ENCODE measurements around the gene NBEAL2.

The NBEAL2 gene

GRCh38 chr3:46954178-46954577 is 25.3 kb upstream of the NBEAL2 start:
- H3K27ac ChIP-seq, result peak overlapping the region in 10 of 11 experiments; percentile 35 to 70 (median 64); a peak in 18 of 22 replicates

GRCh38 chr3:46955157-46955556 is 24.3 kb upstream of the NBEAL2 start:
- Histone ChIP-seq H3K9me3 (replicated peaks in 1 of 11) (no peaks in the 10 kb centered on the region), H3K27me3 (no peaks in the 10 kb centered on the region), H3K4me3 (no peak overlapping the region), H3K4me2 (peak overlapping the region; percentile 79 to 94 (median 89); a peak in 21 of 22 replicates), H3K9ac (0 out of 22 replicates have a peak overlapping the region, but pooled peaks of 1 of the 11 experiments have one; percentile 1), H3K36me3 (peaks cover 6 to 57% (median 31%) of the 10 kb centered on the region in 11 experiments; a peak in 16 of 22 replicates), H3K4me1 (peaks cover 83 to 98% (median 88%) of the 10 kb centered on the region in 10 experiments), H4K20me1 (peaks cover 97 to 100% (median 99%) of the 10 kb centered on the region in 11 experiments), H3K27ac (peak overlapping the region in 2 of 11 experiments; percentile 35 to 69; a peak in 1 of 22 replicates)
- TF ChIP-seq Cebpa-rat (IDR thresholded peaks at IDR 0.05), result no peak

More at GRCh38 chr3:46954178-46954577, 25.3 kb upstream of the NBEAL2 start:
- peak overlapping the region; percentile 6 to 64 (median 41); a peak in 16 of 22 replicates for H3K9ac ChIP-seq
- no peaks in the 10 kb centered on the region for H3K27me3 ChIP-seq
- peak overlapping the region; percentile 79 to 94 (median 89) for H3K4me2 ChIP-seq
- H3K9me3 ChIP-seq (replicated peaks in 1 of 11), result no peaks in the 10 kb centered on the region
- H3K36me3 ChIP-seq, result peaks cover 6 to 48% (median 21%) of the 10 kb centered on the region in 11 experiments; a peak in 15 of 22 replicates
- peak overlapping the region in 2 of 10 experiments; percentile 18 to 28; a peak in 2 of 20 replicates for H3K4me3 ChIP-seq
- H4K20me1 ChIP-seq, result peaks cover 97 to 100% (median 99%) of the 10 kb centered on the region in 11 experiments
- TF ChIP-seq Cebpa-rat (IDR thresholded peaks at IDR 0.05), result no peak
- H3K4me1 ChIP-seq, result peaks cover 83 to 98% (median 88%) of the 10 kb centered on the region in 10 experiments

GRCh38 chr3:46955801-46956259 is 23.6 kb upstream of the NBEAL2 start:
- Histone ChIP-seq H3K9me3 (replicated peaks in 1 of 11) (no peaks in the 10 kb centered on the region), H3K4me1 (peaks cover 83 to 98% (median 88%) of the 10 kb centered on the region in 10 experiments), H3K36me3 (peaks cover 6 to 62% (median 31%) of the 10 kb centered on the region in 11 experiments; a peak in 16 of 22 replicates), H3K9ac (0 out of 22 replicates have a peak overlapping the region, but pooled peaks of 2 of the 11 experiments have one; percentile 1 to 17), H3K27me3 (no peaks in the 10 kb centered on the region), H3K4me3 (no peak overlapping the region), H3K4me2 (peak overlapping the region; percentile 37 to 94 (median 87); a peak in 21 of 22 replicates), H3K27ac (peak overlapping the region in 1 of 11 experiments; percentile 35; a peak in 2 of 22 replicates), H4K20me1 (peaks cover 97 to 100% (median 99%) of the 10 kb centered on the region in 11 experiments)
- TF ChIP-seq Cebpa-rat (IDR thresholded peaks at IDR 0.05), result no peak

DNA sequence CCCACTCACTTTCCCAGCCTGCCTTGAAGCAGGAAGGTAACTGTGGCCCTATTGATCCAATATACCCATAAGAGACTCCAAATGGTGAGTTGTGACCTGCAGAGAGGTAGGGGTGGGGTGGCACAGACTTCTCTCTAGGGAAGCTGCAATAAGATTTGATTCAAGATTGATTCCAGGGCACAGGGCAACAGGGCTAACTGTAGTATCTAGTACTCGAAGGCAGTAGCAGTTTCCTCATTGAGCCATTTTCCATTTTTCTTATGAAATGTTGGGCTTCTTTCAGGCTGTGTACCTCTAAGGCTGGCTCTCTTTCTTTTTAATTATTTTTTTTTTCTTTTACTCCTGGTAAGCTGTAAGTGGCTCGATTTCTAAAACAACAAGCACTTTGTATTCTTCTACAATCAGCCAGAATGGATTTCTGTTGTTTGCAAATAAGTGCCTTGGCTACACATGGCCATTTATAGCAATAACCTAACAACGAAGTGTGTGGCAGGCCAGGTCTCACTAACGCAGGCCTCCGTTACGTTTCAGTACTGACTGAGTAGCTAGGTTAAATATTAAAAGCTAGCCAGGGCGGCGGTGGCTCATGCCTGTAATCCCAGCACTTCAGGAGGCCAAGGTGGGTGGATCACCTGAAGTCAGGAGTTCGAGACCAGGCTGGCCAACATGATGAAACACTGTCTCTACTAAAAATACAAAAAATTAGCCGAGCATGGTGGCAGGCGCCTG is 22.2 kb upstream of the NBEAL2 start:
- TF ChIP-seq Cebpa-rat (IDR thresholded peaks at IDR 0.05), result no peak
- H3K4me2 ChIP-seq, result peak overlapping the region in 10 of 11 experiments; percentile 27 to 94 (median 86); a peak in 17 of 22 replicates
- H3K9me3 ChIP-seq (replicated peaks in 1 of 11), result no peaks in the 10 kb centered on the region; a peak in 2 of 22 replicates
- H3K27ac ChIP-seq, result no peak overlapping the region
- peaks cover 76 to 97% (median 84%) of the 10 kb centered on the region in 10 experiments for H3K4me1 ChIP-seq
- H4K20me1 ChIP-seq, result peaks cover 98 to 100% (median 100%) of the 10 kb centered on the region in 11 experiments
- H3K36me3 ChIP-seq, result peaks cover 6 to 63% (median 33%) of the 10 kb centered on the region in 11 experiments; a peak in 16 of 22 replicates
- no peaks in the 10 kb centered on the region for H3K27me3 ChIP-seq
- no peak overlapping the region for H3K4me3 ChIP-seq
- no peak overlapping the region for H3K9ac ChIP-seq

DNA sequence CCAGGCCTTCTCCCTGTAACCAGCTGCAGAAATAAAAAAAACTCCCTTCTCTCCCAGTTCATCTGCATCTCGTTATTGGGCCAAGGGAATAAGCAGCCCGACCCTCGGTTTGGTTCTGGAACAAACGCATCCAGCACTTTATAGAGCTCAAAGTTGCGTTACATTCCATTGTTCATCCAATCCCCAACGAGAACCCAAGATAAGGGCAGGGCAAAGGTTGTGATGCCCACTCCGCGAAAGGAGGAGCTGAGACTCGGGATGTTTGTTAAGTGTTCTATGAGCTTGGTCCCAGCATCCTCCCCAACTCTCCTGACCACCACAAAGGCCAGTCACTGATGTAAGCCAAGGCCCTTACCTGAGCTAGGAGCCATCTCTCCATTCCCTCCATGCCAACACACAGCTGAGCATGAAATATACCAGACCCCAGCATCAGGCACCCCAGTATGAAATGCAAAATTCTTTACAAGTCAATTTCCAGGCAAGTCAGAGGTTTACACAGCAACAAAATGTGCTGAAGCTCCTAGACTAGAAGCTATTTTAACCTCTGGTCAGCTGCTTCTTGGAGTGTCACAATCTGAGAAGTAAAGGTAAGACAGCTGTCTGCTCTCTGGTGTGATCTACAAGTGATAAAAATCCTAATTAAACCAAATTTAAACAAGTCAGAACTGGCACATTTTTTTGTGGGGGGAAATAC is 20.9 kb upstream of the NBEAL2 start:
- Histone ChIP-seq H3K4me3 (no peak overlapping the region), H3K27me3 (no peaks in the 10 kb centered on the region), H3K4me1 (peaks cover 62 to 83% (median 71%) of the 10 kb centered on the region in 10 experiments), H3K9me3 (replicated peaks in 1 of 11) (peaks cover 9 to 11% (median 11%) of the 10 kb centered on the region in 11 experiments), H3K27ac (peak overlapping the region in 4 of 11 experiments; percentile 0 to 58 (median 38); a peak in 5 of 22 replicates), H4K20me1 (peaks cover 92 to 98% (median 96%) of the 10 kb centered on the region in 11 experiments), H3K9ac (no peak overlapping the region; a peak in 2 of 22 replicates), H3K4me2 (peak overlapping the region; percentile 26 to 94 (median 53); a peak in 18 of 22 replicates), H3K36me3 (peaks cover 15 to 65% (median 42%) of the 10 kb centered on the region in 11 experiments; a peak in 21 of 22 replicates)
- TF ChIP-seq Cebpa-rat (IDR thresholded peaks at IDR 0.05), result no peak

DNA sequence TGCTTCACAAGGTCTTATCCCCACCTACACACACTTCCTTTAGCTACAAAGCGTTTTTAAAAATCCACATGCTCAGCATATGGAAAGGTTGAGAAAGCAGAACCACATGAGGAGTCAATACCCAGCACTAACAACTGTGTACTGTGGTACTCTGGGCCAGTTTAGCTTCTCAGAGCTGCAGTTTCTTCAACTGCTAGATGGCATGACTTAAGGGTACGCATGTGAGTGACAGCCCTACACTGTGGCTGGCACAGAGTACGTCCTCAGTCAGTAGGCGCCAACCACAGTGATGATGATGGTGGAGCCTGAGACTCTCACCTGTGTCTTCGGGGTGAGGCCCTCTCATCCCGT is 20.3 kb upstream of the NBEAL2 start:
- H3K4me1 ChIP-seq, result peaks cover 57 to 78% (median 66%) of the 10 kb centered on the region in 10 experiments
- peak overlapping the region; percentile 26 to 94 (median 53); a peak in 21 of 22 replicates for H3K4me2 ChIP-seq
- H4K20me1 ChIP-seq, result peaks cover 87 to 93% (median 91%) of the 10 kb centered on the region in 11 experiments
- peaks cover 9 to 14% (median 11%) of the 10 kb centered on the region in 11 experiments for H3K9me3 ChIP-seq (replicated peaks in 1 of 11)
- H3K4me3 ChIP-seq, result peak overlapping the region in 1 of 10 experiments; percentile 28; a peak in 1 of 20 replicates
- H3K36me3 ChIP-seq, result peaks cover 15 to 65% (median 42%) of the 10 kb centered on the region in 11 experiments; a peak in 21 of 22 replicates
- H3K27ac ChIP-seq, result peak overlapping the region in 7 of 11 experiments; percentile 0 to 58 (median 25); a peak in 9 of 22 replicates
- H3K9ac ChIP-seq, result peak overlapping the region in 5 of 11 experiments; percentile 7 to 42 (median 13); a peak in 4 of 22 replicates
- no peaks in the 10 kb centered on the region for H3K27me3 ChIP-seq
- no peak for TF ChIP-seq Cebpa-rat (IDR thresholded peaks at IDR 0.05)

DNA sequence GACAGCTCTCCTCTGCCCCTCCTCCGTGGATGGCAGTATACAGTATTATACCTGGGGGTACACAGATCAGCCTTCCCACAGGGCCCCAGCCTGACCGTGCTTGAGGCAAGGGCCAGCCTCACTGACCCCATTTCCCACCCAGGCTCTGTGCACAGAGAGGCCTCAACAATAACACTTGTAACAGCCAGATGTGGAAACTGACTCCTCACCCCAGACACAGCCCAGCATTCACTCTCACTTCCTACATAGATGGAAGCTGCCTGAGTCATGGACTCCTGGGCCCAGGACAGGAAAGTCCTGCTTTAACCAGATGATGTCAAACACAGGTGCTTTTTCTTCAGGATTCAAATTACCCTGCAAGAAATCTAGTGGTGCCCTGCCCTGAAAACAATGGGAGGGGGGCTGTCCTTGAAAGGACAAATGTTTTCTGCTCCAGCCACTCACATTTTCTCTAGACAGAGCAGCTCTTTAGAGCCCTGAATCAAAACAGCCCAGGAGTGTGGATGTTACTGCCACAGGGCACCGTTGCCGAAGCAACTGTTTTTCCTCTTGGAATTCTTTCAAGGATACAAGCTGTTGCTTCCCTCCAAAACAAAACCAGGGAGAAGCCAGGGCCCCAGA is 19.3 kb upstream of the NBEAL2 start:
- no peak for TF ChIP-seq Cebpa-rat (IDR thresholded peaks at IDR 0.05)
- Histone ChIP-seq H3K9me3 (replicated peaks in 1 of 11) (peaks cover 9 to 22% (median 16%) of the 10 kb centered on the region in 11 experiments), H3K4me1 (peaks cover 48 to 72% (median 56%) of the 10 kb centered on the region in 10 experiments), H3K27ac (peak overlapping the region in 5 of 11 experiments; percentile 9 to 58 (median 36); a peak in 7 of 22 replicates), H3K9ac (peak overlapping the region in 3 of 11 experiments; percentile 13 to 20 (median 20); a peak in 1 of 22 replicates), H3K36me3 (peaks cover 15 to 68% (median 46%) of the 10 kb centered on the region in 11 experiments; a peak in 21 of 22 replicates), H4K20me1 (peaks cover 81 to 89% (median 85%) of the 10 kb centered on the region in 11 experiments), H3K4me3 (no peak overlapping the region), H3K27me3 (no peaks in the 10 kb centered on the region), H3K4me2 (peak overlapping the region; percentile 26 to 94 (median 53); a peak in 20 of 22 replicates)
